ENCODE data around the gene LUC7L2. TPM values are rescaled to one million over a fixed set of nuclear protein-coding genes. Genes with fewer than 3 reads are reported as not detected.

The LUC7L2 gene
- 10 to 100 TPM; 29.3 to 41.6 TPM for total RNA-seq

GRCh38 chr7:139359366-139360209, at the start of gene LUC7L2:
LUC7L2 (plus strand) TSS chr7:139359894; CDS start chr7:139360262, 368 bp downstream.

GRCh38 chr7:139341058-139341775, 18.5 kb upstream of the LUC7L2 start, which contains the start of gene FMC1:
FMC1 (plus strand) TSS chr7:139341337; CDS start chr7:139341385, 48 bp downstream.

Small RNA genes within 50 kb of the gene (small RNA-seq; reads per million reads assigned to genes)
- gene RNU6-206P (0 to 0.09 reads per million in 2 donors), gene RNU6-911P (0 reads per million in 2 donors)

Other genes with a start within 250 kb of the LUC7L2 start
- gene UBN2, start 128.7 kb upstream of the LUC7L2 start, total RNA-seq, result 1 to 10 TPM; 4.5 to 6.0 TPM
- 10 to 100 TPM; 15.1 to 15.7 TPM for gene FMC1, start 18.6 kb upstream of the LUC7L2 start, total RNA-seq
- gene KLRG2, start 123.8 kb downstream of the LUC7L2 start, total RNA-seq, result not detected
- not detected for gene CLEC2L, start 163.8 kb downstream of the LUC7L2 start, total RNA-seq